Ammon's horn (tissue), 1 donor: ENCODE results near the gene HSPA12A.
A peak's percentile ranks its signal among the peaks of the same experiment; 100 is the strongest.

ENCODE experiments used
- DNase-seq: peaks from one replicate; pipeline ENCODE4 v3.0.0-alpha.2; 2016; ENCODE audit warnings: low spot score

HSPA12A gene

GRCh38 chr10:116771101-116771958 is 29.0 kb upstream of the HSPA12A start:
- DNase-seq: no peak

GRCh38 chr10:116770281-116770680 is 27.9 kb upstream of the HSPA12A start:
- no peak for DNase-seq

- no peak for DNase-seq
Observed at GRCh38 chr10:116769791-116770190, 27.4 kb upstream of the HSPA12A start.

GRCh38 chr10:116769368-116769767 is 27.0 kb upstream of the HSPA12A start:
- no peak for DNase-seq

- DNase-seq: no peak
Observed at GRCh38 chr10:116768786-116769185, 26.4 kb upstream of the HSPA12A start.

- no peak for DNase-seq
Observed at GRCh38 chr10:116766837-116767634, 24.7 kb upstream of the HSPA12A start.

DNA sequence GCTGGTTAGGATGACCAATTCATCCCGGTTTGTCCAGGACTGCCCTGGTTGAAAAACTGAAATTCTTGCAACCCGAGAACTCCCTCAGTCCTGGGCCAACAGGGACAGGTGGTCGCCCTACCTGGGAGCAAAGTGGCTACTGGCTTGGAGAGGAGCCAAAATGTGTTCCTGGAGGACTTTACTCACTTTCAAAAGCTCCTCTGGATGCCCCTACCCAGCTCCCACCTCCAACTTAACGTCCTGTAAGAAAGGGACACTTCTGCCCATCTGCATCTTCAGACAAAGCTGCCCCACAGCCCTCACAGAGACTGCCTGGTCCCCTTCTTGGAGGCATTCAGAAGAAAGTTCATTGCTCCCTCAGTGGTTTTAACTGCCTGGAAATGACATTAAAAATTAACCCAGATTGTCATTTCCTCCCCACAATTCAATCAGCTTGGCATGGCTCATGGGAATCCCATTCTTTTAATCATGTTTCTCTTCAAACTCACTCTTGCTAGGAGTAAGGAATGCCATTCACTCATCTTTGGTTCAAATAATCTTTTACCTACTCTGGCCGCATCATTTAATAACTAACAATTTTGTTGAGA is 24.0 kb upstream of the HSPA12A start:
- DNase-seq: no peak

DNA sequence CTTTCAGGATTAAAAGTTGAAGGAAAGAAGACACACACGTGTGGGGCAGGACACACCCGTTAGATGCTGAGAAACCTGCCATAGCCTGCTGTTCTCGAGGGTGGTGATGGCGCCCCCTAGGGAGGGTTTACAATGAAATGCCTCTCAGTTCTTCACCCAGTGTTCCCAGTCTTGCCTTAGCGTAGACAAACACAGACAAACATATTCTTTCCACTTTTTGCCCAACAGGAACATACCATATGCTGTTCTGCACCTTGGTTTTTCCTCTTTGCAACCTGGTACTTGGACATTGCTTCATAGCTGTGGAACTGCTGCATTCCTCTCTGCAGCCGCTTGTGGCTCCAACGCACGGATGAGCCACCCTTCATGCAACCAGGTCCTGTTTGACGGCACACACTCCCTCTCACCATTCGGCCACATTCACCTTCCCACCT is 23.3 kb upstream of the HSPA12A start:
- peak; percentile 51 for DNase-seq

DNA sequence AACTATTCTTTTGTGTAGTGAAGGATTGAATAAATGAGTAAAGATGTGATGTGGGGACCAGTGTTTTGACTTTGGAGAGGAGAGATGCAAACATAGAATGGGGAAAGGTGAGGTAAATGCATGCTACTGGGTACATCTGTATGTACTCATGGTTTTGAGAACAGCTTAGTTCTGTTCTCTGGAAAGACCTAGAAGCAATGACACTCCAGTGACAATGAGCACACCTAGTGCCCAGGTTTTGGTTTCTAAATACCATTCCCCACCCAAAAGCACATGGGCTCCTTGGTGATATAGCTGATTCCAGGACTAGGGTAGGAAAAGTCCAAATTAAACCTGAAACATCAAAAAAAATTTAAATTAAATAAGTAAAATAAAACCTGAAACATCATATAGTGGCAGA is 22.6 kb upstream of the HSPA12A start:
- no peak for DNase-seq

DNA sequence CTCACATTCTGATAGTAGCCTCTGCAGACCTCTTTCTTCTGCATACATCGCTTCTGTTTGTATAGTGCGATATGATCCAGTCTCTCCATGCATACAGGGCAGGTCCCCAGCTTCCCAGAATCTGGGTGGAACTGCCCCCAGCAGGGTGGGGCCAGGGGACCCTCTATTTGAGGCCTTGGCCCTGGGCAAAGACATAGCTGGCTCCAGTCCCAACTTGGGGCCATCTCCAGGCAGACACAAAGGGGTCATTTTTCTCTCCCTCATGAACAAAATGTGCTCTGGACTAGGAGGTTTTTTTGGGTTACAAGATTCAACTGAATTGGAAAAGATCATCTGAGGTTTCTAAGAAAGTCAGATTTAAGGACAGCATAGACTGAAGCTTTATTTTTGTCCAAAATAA is 21.1 kb upstream of the HSPA12A start:
- peak; percentile 45 for DNase-seq

DNA sequence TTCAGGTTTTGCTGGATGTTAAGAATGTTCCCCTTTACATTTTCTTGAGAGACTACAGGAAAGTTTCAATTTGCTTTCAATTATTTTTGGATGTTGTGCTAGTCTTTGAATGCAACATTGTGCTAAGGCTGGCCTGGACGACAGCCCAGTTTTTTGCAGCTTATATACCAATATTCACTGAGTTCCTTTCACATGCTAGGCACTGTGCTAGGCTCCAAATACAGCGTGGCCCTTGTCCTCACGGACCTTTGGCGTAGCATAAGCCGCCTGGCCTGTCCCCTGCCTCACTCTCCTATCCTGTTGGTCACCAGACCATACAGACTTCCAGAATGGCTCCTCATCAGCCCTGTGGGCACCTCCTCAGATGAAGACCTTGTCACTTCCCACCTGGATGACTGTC is 19.5 kb upstream of the HSPA12A start:
- peak; percentile 73 for DNase-seq

DNA sequence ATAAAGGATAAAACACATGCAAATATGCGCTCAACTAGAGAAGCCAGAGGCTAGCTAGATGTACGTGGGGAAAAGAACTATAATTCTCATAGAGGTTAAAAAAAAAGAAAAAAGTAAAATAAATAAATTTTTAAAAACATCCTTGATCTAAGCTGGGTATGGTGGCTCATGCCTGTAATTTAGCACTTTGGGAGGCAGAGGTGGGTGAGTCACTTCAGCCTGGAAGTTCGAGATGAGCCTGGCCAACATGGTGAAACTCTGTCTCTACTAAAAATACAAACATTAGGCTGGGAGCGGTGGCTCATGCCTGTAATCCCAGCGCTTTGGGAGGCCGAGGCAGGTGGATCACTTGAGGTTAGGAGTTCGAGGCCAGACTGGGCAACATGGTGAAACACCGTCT is 18.6 kb upstream of the HSPA12A start:
- DNase-seq: no peak

DNA sequence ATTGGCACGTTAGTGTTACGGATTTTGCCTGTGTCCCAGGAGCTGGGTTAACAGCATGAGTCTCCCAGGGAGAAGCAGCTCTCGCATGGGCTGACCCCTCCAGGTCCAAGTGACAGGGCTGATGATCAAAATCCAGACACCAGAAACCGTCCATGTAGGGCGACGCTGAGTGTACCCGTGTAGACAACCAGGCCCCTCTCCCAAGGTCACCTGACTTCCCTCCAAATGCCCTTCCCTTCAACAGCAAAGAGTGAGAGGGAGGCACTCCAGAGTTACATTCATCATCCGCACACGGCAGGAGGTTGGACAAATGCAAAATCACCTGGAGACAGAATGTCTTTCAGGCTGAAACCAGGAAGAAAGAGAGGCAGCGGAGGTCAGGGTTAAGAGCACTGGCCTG is 14.9 kb upstream of the HSPA12A start:
- no peak for DNase-seq

DNA sequence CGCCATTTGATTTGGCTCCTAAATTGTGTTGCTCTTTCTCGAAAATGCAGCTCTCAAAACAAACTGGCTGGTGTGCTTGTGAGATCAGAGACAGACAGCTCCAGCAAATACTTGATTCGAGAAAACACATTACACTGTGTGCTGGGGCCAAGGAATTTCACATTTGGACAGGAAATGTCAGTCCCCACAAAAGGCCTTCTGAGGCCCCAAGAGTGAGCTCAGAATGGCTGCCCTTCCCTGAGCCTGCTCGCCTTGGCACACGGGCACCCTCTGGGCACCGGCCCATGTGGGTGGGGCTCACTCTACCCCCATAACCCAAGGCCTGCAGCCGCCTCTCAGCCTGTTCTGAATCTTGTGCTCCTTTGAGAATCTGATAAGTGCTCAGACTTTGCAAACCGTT is 13.9 kb upstream of the HSPA12A start:
- peak; percentile 92 for DNase-seq

DNA sequence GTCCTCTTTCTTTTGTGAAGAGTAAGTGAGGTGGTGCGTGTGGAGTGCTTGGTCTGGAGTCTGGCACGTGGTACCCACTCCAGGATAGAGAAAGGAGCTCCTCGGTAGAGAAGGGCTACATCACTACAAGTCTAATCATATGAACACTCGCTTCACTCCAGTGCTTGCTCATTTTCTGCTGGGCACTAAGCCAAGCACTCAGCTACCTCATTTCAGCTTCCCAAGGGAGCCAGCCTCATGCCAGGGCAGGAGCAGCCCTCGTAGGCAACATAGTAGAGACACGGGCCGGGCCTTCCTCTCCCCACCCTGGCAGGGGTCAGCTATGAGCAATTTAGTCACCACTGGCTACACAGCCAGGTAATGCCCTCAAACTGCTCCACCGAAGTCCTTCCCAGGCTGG is 11.4 kb upstream of the HSPA12A start:
- no peak for DNase-seq

- DNase-seq: peak; percentile 86
Observed at GRCh38 chr10:116752969-116753665, 10.8 kb upstream of the HSPA12A start.

- DNase-seq: no peak
Observed at GRCh38 chr10:116752563-116752962, 10.2 kb upstream of the HSPA12A start.

- DNase-seq: no peak
Observed at GRCh38 chr10:116748471-116748870, 6.1 kb upstream of the HSPA12A start.

- DNase-seq: no peak
Observed at GRCh38 chr10:116748041-116748440, 5.7 kb upstream of the HSPA12A start.

DNA sequence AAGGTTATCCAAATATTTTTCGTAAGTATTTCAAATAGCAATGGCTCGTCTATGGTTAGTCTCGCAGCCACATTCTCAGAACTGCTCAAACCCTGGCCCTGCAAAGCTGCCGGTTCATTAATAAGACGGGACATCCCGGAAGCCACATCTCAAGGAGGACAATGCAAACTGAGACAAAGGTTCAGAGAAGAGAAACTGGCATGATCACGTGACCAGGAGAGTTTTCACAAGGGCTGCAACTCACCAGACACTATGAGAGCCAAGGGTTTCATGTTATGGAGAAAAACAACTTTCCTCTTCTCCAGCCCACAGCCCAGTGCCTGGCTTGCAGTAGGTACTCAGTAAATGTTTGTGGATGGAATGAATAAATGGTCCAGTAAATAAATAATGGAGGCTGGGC is 5.0 kb upstream of the HSPA12A start:
- DNase-seq: no peak

DNA sequence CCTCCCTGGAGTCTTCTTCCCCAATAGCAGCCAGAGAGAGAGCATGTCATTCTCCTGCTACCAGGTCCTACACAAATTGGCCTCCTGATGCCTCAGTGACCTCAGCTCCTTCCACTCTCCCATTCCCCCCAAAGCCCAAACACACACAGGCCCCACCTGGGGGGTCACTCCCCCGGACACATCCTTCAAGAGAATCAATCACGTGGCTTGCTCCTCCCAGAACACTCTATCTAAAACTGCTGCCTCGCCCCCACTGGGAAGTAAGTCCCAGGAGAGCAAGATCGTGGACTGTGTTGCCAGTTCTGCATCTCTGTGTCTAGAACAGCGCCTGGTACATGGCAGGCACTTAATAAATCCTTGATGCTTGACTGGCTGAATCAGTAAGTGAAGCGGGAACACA is 2.5 kb upstream of the HSPA12A start:
- no peak for DNase-seq

- DNase-seq: no peak
Observed at GRCh38 chr10:116744163-116744753, 1.9 kb upstream of the HSPA12A start.
